ENCODE measurements around the gene OR5AU1. TPM values are rescaled to one million over a fixed set of nuclear protein-coding genes. Genes with fewer than 3 reads are reported as not detected.

OR5AU1 gene
- total RNA-seq, 4 donors from 2014 or later: not detected

DNA sequence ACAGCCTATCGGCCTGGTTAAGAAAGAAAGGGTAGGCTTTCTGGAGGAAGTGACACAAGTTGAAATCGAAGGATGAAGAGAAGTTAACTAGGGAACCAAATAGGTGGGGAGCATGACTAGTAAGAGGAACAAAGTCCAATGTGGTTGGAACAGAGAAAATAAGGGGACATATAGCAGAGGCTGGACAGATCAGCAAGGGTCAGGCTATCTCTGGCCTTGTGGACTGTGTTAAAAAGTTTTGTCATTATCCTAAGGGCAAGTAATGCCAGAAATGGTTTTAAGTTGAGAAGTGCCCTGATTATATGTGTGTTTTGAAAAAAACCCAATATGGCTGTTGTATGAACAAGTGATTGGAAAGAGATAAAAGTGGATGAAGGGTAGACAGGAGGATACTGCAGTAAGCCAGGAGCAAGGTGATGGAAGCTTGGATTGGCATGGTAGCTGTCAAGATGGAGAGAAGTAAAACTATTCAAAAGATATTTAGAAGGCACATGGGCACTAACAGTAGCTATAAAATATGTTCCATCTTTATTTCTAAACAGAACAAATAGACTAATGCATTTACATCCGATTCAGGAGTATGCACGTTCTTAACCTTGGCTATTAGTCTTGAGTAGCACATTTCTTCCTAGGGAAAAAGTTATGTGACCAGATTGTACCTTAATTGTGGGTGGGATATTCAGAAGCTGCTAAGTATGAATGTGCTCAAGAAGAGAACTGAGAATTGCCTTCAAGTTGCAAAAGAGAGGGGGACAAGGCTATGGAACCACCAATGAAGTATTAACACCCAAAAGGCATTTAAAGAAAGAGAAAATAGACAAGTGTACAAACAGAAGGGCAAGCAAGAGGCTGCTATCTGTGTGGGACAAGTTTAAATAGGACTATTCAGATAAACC lies 46.8 kb upstream of the OR5AU1 start:
- intact Hi-C loops (cut with DNase I; ENCODE audit: low total_unique reads): no loop called here
- no peaks in the 10 kb centered on the region for H3K36me3 ChIP-seq
- no peaks in the 10 kb centered on the region for H3K4me1 ChIP-seq
- TF ChIP-seq POLR2A (IDR thresholded peaks at IDR 0.05): no peak
- TF ChIP-seq, protein P1, sequence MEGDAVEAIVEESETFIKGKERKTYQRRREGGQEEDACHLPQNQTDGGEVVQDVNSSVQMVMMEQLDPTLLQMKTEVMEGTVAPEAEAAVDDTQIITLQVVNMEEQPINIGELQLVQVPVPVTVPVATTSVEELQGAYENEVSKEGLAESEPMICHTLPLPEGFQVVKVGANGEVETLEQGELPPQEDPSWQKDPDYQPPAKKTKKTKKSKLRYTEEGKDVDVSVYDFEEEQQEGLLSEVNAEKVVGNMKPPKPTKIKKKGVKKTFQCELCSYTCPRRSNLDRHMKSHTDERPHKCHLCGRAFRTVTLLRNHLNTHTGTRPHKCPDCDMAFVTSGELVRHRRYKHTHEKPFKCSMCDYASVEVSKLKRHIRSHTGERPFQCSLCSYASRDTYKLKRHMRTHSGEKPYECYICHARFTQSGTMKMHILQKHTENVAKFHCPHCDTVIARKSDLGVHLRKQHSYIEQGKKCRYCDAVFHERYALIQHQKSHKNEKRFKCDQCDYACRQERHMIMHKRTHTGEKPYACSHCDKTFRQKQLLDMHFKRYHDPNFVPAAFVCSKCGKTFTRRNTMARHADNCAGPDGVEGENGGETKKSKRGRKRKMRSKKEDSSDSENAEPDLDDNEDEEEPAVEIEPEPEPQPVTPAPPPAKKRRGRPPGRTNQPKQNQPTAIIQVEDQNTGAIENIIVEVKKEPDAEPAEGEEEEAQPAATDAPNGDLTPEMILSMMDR (IDR thresholded peaks at IDR 0.05): no peak
- H3K4me3 ChIP-seq: no peak overlapping the region
- H3K27me3 ChIP-seq: no peaks in the 10 kb centered on the region
- DNase-seq: no peak
- H3K9me3 ChIP-seq: no peaks in the 10 kb centered on the region
- no peak overlapping the region for H3K27ac ChIP-seq

DNA sequence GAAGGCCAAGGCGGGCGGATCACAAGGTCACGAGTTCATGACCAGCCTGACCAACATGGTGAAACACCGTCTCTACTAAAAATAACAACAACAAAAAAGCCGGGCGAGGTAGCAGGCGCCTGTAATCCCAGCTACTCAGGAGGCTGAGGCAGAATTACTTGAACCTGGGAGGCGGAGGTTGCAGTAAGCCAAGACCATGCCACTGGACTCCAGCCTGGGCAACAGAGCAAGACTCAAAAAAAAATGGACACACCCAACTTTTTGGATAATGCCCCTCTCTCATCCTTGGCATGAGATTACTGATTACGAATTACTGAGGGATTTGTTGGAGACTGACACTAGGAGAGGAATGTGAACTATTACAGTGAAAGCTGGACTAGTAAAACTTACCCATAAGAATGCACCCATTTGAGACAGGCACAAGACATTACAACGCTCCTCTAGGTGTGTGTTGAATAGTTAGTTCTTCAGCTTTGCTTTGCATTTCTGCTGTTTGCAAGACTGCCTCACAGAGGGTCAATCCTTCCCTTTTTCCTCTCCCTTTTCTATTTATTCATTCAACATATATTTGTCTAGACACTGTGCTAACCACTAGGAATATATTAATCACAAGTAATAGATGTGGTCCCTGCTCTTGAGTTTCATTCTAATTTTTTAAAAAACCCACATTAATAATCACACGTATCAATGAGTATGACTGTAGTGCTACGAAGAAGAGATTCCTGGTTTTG lies 46.0 kb upstream of the OR5AU1 start:
- no peaks in the 10 kb centered on the region for H3K9me3 ChIP-seq
- no peaks in the 10 kb centered on the region for H3K4me1 ChIP-seq
- no peak overlapping the region for H3K27ac ChIP-seq
- H3K36me3 ChIP-seq: no peaks in the 10 kb centered on the region
- no peak overlapping the region for H3K4me3 ChIP-seq
- intact Hi-C loops (cut with DNase I; ENCODE audit: low total_unique reads): no loop called here
- TF ChIP-seq, protein P1 (IDR thresholded peaks at IDR 0.05): no peak
- no peak for TF ChIP-seq POLR2A (IDR thresholded peaks at IDR 0.05)
- H3K27me3 ChIP-seq: no peaks in the 10 kb centered on the region
- DNase-seq: no peak

DNA sequence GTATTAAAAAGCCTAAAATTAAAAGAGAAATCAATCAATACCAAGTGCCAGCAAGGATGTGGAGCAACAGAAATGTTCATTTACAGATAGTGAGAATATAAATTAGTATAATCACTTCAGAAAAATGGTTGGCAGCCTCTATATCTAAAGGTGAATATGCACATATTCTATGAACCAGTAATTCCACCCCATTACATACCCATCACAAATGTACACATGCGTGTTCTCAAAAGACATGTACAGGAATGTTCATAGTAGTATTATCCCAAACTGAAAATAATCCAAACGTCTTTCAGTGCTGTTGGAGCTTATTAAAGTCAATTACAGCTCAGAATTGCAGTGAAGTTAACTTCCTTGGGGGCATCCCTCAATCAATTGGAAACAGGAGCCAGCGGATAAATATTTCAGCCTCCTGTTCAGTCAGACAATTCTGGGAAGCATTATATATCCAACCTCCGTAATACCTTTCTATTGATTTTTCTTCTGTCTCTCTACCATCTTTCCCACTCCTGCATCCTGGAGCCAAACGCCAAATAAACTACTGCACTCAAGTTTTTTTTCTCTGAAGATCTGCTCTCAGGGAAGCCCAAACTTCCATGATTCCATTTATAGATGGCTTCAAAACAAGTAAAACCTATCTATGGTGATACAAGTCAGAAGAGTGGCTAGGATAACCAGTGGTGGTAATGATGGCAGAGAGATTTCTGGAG lies 45.0 kb upstream of the OR5AU1 start:
- intact Hi-C loops (cut with DNase I; ENCODE audit: low total_unique reads): no loop called here
- no peaks in the 10 kb centered on the region for H3K4me1 ChIP-seq
- TF ChIP-seq POLR2A (IDR thresholded peaks at IDR 0.05): no peak
- TF ChIP-seq, protein P1 (IDR thresholded peaks at IDR 0.05): no peak
- DNase-seq: no peak
- H3K27me3 ChIP-seq: no peaks in the 10 kb centered on the region
- H3K27ac ChIP-seq: no peak overlapping the region
- H3K36me3 ChIP-seq: no peaks in the 10 kb centered on the region
- H3K4me3 ChIP-seq: no peak overlapping the region
- no peaks in the 10 kb centered on the region for H3K9me3 ChIP-seq

DNA sequence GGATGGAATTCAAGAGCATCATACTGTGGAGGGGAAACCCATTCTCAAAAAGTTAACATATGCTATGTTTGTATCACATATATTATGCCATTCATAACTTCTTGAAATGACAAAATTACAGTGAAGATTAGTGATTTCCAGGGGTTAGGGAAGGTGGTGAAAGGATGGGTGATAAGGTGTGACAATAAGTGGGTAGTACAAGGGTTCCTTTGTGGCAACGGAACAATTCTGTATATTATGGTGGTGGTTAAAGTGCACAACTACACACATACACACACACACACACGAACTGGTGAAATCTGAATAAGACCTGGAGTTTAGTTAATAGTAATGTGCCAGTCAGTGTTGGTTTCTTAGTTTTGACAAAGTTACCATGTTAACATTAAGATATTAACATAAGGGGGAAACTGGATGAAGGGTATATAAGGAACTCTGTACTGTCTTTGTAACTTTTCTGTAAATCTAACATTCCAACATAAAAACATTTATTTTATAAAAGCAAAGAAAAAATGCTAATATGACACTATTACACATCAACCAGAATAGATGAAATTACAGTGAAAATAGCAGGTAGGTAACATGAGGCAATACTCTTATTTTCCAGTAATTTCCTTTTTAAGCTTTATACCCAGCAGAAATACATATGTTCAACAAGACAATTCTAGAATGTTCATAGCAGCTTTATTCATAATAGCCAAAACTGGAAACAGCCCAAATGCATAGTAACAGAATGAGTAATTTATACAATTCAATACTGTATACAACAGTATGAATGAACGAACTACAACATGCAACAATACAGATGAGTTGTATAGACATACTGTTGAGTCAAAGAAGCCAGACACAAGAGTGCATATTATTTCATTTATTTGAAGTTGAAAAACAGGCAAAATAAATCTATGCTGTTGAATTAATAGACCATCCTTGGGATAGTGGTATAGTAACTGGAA lies 44.0 kb upstream of the OR5AU1 start:
- Histone ChIP-seq H3K4me1 (no peaks in the 10 kb centered on the region), H3K27me3 (no peaks in the 10 kb centered on the region), H3K9me3 (no peaks in the 10 kb centered on the region), H3K27ac (no peak overlapping the region), H3K36me3 (no peaks in the 10 kb centered on the region), H3K4me3 (no peak overlapping the region)
- intact Hi-C loops (cut with DNase I; ENCODE audit: low total_unique reads): no loop called here
- DNase-seq: no peak
- TF ChIP-seq, protein P1 (IDR thresholded peaks at IDR 0.05): no peak
- TF ChIP-seq POLR2A (IDR thresholded peaks at IDR 0.05): no peak

Data from uterus (tissue), 4 donors.